NCI-H1436 treated with DMSO at 0.1 percent for 48 hours (cell line): ENCODE data around the gene GRIK4.

ENCODE experiments used
- DNase-seq: peaks from one replicate; lab custom pipeline; 2025; lab: John Stamatoyannopoulos, UW

Gene GRIK4

GRCh38 chr11:120668537-120668936 lies 157.0 kb downstream of the GRIK4 start:
- DNase-seq: no peak

GRCh38 chr11:120674542-120674941 lies 163.0 kb downstream of the GRIK4 start:
- no peak for DNase-seq

DNA sequence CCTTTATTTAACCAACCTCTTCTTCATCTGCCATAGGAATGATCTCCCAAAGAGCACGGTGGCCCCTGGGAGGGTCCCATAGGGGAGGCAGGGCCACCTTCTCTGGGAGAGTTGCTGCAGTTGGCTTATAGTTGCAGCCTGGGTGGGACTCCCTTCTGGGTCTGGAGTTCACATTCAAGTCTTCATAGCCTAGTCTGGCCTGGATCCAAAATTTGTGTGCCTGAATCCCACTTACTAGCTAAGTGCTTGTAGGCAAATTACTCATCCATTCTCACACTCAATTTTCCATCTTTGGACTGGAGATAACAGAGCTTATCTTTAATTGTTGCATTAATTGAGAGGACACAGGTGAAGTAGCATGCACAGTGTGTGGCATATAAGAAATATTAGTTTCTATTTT lies 163.6 kb downstream of the GRIK4 start:
- DNase-seq: no peak

DNA sequence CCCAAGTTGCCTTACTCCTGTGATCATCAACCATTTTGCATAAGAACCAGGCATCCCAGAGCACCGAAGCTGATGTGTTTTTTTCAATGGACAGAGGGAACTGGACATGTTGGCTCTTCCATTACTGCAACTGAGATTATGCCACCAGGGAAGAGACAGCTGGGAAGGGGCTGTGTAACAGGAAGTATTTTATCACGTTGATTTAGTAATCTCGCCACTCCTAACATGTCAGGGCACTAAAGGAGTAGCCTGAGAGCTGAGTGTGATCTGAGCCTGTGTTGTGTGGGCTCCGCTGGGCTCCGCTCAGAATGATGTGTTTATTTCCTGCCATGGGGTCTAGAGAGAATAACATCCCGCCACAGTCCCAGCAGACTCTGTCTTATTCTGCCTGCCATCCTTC lies 165.4 kb downstream of the GRIK4 start:
- no peak for DNase-seq

- DNase-seq: no peak
Observed at GRCh38 chr11:120680322-120680721, 168.8 kb downstream of the GRIK4 start.

GRCh38 chr11:120681434-120682331 lies 170.1 kb downstream of the GRIK4 start:
- DNase-seq: peak; percentile 39

GRCh38 chr11:120682332-120682649 lies 170.7 kb downstream of the GRIK4 start:
- DNase-seq: no peak

DNA sequence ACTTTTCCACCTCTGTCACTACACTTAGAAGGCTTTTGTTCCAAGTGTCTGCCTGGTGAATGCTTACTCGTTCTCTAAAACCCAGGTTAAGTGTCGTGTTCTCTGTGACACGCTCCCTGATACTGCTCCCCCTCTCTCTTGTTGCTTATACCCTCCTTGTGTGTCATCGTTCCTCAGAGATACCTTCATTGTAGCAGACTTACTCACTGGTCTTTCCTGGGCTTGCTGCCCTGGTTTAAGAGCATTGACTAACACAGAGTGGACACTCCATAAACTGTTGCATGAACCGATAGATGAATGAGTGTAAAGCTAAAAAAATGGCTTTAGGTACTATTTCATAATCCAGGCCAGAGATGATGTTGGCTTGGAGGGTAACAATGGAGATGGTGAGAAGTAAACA lies 171.3 kb downstream of the GRIK4 start:
- DNase-seq: no peak

DNA sequence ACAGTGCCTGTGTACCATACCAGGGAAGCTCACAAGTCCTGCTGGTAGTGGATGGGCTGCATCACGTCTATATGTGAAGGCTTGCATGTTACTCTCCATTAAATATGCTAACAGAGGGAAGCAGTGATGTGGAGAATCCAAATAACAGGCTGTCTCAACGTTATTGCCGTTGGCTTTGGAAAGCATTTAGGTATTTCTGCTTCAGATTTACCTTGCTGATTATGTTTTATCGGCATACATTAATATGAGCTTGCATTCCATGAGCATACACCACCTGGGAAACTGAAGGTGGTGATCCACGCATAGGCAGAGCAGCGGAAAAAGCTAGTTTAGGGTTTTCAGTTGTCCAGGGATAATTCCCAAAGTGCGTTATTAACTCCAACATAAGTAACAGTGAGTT lies 175.0 kb downstream of the GRIK4 start:
- DNase-seq: no peak

DNA sequence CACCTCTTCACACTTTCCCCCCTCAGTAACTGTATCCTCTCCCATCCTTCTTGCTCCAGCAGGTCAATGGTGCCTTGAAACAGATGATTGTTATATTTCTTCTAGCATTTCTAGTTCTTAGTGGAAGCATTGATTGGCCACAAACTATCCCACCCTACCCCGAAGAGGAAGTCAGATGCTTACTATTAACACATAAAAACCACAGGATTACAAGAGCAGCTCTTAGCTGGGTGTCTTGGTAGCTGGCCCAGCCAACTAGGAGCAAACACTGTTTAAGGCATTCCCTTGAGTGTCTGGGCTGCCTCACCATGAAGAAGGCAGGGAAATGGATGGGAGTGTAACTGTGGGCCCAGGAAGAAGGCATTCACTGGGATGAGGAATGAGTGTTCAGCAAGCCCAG lies 176.6 kb downstream of the GRIK4 start:
- DNase-seq: no peak

DNA sequence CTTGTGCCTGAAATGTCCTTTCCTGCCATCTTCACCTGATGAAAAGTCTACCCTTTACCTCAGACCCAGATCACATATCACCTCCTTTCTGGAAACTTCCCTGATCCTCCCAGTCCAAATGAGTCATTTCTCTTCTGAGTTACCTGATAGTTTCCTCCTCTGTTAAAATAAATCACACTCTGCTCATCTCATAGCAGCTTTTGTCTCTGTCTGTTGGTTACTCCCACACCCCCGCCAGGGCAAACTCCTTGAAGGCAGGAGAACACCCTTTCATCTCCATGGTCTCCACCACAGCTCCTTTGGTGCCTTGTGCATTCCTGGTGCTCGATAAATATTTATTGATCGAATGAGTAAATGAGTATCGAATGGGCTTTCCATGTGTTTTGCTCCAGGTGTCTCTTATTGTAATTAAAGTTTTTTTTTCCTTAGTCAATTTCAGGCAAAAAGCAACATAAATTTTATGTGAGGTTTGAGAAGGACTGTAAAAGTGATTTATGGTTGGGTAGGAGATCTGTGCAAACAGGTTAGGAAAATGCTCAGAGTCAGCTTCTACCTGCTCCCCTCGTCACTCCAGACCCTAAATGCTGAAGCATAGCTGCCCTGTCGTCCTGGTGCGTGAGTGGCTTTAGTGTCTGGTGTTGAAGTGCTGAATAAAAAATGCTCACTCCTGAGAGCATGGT lies 178.2 kb downstream of the GRIK4 start:
- no peak for DNase-seq

DNA sequence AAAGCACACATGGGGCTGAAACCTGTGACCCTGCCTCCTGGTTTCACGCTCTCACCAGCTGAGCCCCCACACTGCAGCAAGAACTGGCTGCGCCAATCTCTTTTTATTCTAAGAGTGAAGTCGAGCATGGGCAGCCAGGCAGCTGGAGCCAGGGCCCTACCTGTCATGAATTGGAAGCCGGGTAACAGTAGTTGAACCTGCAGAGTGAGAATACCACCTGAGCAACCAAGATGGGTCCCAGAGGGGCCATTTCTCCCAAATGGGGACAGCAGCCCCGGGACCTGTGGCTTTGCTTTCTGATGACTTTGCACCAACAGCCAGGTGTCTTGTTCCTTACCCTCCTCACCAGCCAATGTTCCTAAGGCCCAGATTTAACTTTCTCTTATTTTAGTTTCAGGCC lies 178.9 kb downstream of the GRIK4 start:
- DNase-seq: no peak

GRCh38 chr11:120694726-120695125 lies 183.2 kb downstream of the GRIK4 start:
- DNase-seq: no peak

DNA sequence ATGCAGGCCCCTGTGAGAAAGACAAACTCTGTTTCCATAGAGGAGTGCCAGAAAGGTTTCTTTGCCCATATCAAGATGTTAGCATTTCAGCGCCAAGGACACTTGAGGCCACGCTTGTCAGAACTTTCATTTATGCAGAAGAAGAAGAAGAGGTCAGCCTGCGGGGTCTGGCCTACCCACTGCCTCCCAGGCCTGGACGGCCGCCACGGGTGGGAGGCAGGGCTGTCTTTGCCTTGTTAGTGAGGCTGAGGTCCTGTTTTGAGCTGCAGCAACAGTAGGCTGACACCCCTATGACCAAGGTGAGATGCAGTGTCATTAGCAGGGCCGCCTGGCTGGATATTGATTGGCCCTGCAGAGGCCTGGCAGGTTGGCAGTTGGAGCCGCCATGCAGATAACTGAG lies 183.9 kb downstream of the GRIK4 start:
- DNase-seq: no peak

GRCh38 chr11:120695939-120696338 lies 184.4 kb downstream of the GRIK4 start:
- DNase-seq: no peak

DNA sequence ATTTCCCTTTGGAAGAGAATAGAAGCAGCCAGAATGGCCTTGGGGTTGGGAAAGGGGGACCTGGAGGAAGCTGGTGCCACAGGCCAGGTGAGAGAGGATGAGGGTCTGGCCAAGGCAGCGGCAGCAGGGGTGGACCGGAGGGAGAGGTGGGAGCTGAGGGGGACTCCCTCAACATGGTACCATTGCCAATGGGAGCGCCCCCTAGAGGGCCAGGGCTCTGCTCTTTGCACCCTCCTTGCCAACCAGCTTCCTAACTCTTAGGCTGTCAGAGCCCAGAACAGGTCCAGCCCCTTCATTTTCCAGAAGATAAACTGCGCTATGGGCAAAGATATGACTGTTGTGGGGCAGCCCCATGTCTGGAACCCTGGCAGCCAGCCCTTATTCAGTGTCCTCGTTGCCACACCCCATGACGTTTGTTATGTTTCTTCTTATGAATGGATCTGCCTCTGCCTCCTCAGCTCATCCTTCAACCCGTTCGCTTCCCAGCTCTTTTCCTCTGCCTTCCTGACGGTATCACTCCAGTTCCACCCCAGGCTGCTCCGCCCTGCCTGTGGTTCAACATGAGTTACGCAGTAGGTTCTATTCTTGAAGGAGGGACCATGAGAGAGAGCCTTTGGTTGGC lies 185.2 kb downstream of the GRIK4 start:
- no peak for DNase-seq

DNA sequence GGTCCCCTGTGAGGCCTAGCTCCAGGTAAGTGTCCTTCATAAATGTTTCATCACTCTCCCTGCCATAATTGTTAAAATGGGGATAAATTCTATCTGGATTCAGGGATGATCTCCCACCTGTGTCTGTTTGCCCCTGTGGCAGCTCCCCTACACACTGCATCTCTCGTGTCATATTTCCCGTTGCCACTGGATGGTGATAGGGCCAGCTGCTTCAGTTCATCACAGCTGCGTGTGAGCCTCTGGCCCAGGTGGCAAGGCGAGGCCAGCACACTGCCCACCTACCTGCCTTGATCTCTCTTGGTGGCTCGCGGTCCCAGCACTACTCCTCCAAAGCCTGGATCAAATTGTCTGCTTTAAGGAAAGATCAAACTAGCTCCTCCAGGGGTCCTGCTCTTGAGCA lies 187.4 kb downstream of the GRIK4 start:
- no peak for DNase-seq

- DNase-seq: no peak
Observed at GRCh38 chr11:120702656-120703055, 191.1 kb downstream of the GRIK4 start.

- DNase-seq: no peak
Observed at GRCh38 chr11:120703358-120704152, 192.0 kb downstream of the GRIK4 start.

- DNase-seq: no peak
Observed at GRCh38 chr11:120704256-120704750, 192.8 kb downstream of the GRIK4 start.

DNA sequence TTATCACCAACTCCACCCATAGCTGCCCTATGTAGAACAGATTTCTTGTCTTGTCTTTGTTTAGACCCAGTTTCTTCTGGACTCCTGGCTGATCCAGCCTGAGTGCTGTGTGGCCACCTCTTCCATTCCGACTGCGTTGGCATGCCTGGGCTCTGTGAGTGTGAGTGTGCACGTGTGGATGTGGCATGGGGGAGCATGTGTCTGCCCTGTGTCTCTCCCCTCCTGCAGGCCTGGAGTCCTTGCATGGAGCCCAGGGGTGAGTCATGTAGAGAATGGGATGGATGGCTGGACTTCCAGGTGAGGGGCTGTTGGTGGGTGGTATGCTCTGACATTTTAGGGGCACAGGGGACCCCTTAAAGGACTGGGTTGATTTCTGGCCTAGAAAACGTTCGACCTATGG lies 194.7 kb downstream of the GRIK4 start:
- DNase-seq: no peak

DNA sequence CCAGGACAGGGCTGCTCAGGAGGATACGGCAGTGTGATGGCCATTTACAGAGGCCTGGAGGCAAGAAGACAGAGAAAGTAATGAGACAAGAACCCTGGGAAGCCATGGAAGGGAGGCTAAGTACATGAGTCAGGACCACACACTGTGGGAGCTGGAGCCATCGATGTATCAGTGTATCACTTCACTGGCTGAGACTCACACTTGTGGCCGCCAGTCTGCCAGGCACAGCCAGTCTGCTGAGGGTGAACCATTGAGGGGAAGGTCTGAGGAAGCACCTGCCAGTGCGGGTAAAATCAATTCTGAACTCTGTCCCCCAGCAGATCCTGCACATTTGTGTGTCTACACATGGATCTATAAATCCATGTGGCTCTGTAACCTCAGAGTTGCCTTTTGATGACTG lies 195.6 kb downstream of the GRIK4 start:
- no peak for DNase-seq
